K562 (cell line): Measurements from ENCODE around the gene NF1. TPM values are rescaled to one million over a fixed set of nuclear protein-coding genes. Genes with fewer than 3 reads are reported as not detected.

Source experiments
- ATAC-seq: fragments of 200-7000 bp; cut with Tn5 transposase; 3 replicates; pipeline ENCODE4 v1.9.1; 2020; ENCODE audit warnings: moderate library complexity
- BruUV-seq: library from RNA; stranded (reverse); fragments of 400-500 nt; replicated peaks from 2 replicates; lab custom pipeline; 2021; lab: Mats Ljungman, UMichigan
- CTCF ChIA-PET: fragments of 300-600 bp; formaldehyde crosslinking; extraction: SDS; loops from one replicate; lab custom pipeline; 2021; ENCODE audit warnings: low intra/inter-chr PET ratio; lab: Yijun Ruan, JAX
- POLR2A ChIA-PET: fragments of 300-600, 350-650 bp; sonication (Branson Sonifier 250); formaldehyde crosslinking; extraction: SDS; loops from one replicate; lab custom pipeline; 2021; ENCODE audit warnings: antibody characterized with exemption, inconsistent platforms; lab: Yijun Ruan, JAX
- DNase-seq, 4 experiments: peaks; one replicate each; pipeline versions ENCODE4 v3.0.0 to v3.0.0-alpha.2; 2011 to 2018; ENCODE audit warnings: low spot score in 3 of 4, mixed read lengths in 3 of 4; ENCODE audit errors: extremely low read depth in 1 of 4
- FAIRE-seq: peaks from 2 replicates; lab custom pipeline; 2011; peaks lifted over from hg19 to GRCh38; lab: Jason Lieb, UNC
- H2AFZ ChIP-seq: 2 replicates; pipeline ENCODE4 v1.6.0; 2011; ENCODE audit warnings: low read depth, low read length, control low read depth, inconsistent platforms
- H3K27ac ChIP-seq: fragments of 200-600 bp; 3 replicates; pipeline ENCODE4 v1.8.0; 2011; ENCODE audit warnings: low read depth, mild to moderate bottlenecking, control low read depth, inconsistent platforms, low read length, moderate library complexity, mixed read lengths; ENCODE audit errors: extremely low read depth
- H3K27me3 ChIP-seq, 2 experiments: fragments of 300-600 bp in 1 of 2; 2 replicates in 1 of 2; 3 replicates in 1 of 2; pipeline versions ENCODE4 v1.6.0 to v1.8.0; 2011; ENCODE audit warnings: inconsistent platforms in 2 of 2, low read length in 2 of 2, mild to moderate bottlenecking in 1 of 2, mixed read lengths in 1 of 2, moderate library complexity in 1 of 2; ENCODE audit not compliant: control insufficient read depth in 2 of 2, insufficient read depth in 2 of 2
- H3K36me3 ChIP-seq: fragments of 300-600 bp; 3 replicates; pipeline ENCODE4 v1.8.0; 2011; ENCODE audit warnings: mild to moderate bottlenecking, low read length, inconsistent platforms; ENCODE audit not compliant: control insufficient read depth, insufficient read depth
- H3K4me1 ChIP-seq, 2 experiments: fragments of 200-600 bp in 1 of 2; replicated peaks in 1 of 2; 2 replicates in 1 of 2; 3 replicates in 1 of 2; pipeline versions ENCODE4 v1.5.1 to v1.8.0; 2011; ENCODE audit warnings: inconsistent platforms in 2 of 2, low read length in 2 of 2, mild to moderate bottlenecking in 1 of 2, mixed read lengths in 1 of 2, moderate library complexity in 1 of 2; ENCODE audit not compliant: control insufficient read depth in 2 of 2, insufficient read depth in 2 of 2
- H3K4me2 ChIP-seq: 2 replicates; pipeline ENCODE4 v1.6.1; 2011; ENCODE audit warnings: low read length, control low read depth, inconsistent platforms, mixed read lengths; ENCODE audit not compliant: insufficient read depth
- H3K4me3 ChIP-seq: fragments of 200-600 bp; sonication (generic), shearing (Covaris generic); 2 replicates; pipeline ENCODE4 v1.5.1; 2016; ENCODE audit warnings: control low read depth, inconsistent platforms
- H3K79me2 ChIP-seq: fragments of 200-600 bp; 3 replicates; pipeline ENCODE4 v1.8.0; 2011; ENCODE audit warnings: low read length, inconsistent platforms; ENCODE audit not compliant: control insufficient read depth, insufficient read depth
- H3K9ac ChIP-seq, 2 experiments: 2 replicates each; pipeline versions ENCODE4 v1.6.0 to v1.6.1; 2011; ENCODE audit warnings: low read depth in 2 of 2, low read length in 2 of 2, control low read depth in 1 of 2, inconsistent platforms in 1 of 2, mild to moderate bottlenecking in 1 of 2, mixed read lengths in 1 of 2; ENCODE audit not compliant: insufficient read depth in 1 of 2
- H3K9me1 ChIP-seq: one replicate; pipeline ENCODE4 v1.6.0; 2011; ENCODE audit warnings: inconsistent platforms, mild to moderate bottlenecking, low read length, moderate library complexity; ENCODE audit not compliant: control insufficient read depth, insufficient read depth
- H3K9me3 ChIP-seq: replicated peaks from 2 replicates; pipeline ENCODE4 v1.5.1; 2011; ENCODE audit warnings: low read depth, low read length, inconsistent platforms; ENCODE audit not compliant: control insufficient read depth, insufficient read depth
- H4K20me1 ChIP-seq: replicated peaks from 2 replicates; pipeline ENCODE4 v1.6.1; 2011; ENCODE audit warnings: low read length, inconsistent platforms, mixed read lengths; ENCODE audit not compliant: control insufficient read depth, insufficient read depth
- FOXO4 ChIP-seq: fragments of 450-650 bp; formaldehyde crosslinking; IDR thresholded peaks from 2 replicates; pipeline ENCODE4 v1.4.0; 2020; ENCODE audit warnings: mild to moderate bottlenecking, moderate library complexity
- REST ChIP-seq, 2 experiments: fragments of 450-650 bp; formaldehyde crosslinking in 1 of 2; IDR thresholded peaks; 2 replicates each; pipeline versions ENCODE4 v1.4.0 to v1.6.1; 2014 to 2020; ENCODE audit warnings: mild to moderate bottlenecking in 2 of 2, borderline replicate concordance in 1 of 2, low read depth in 1 of 2
- RFX1 ChIP-seq: fragments of 450-650 bp; IDR thresholded peaks from 2 replicates; pipeline ENCODE4 v1.6.1; 2016; ENCODE audit warnings: mild to moderate bottlenecking, moderate library complexity
- SMC3 ChIP-seq: conservative IDR thresholded peaks from 2 replicates; pipeline ENCODE4 v1.6.1; 2011; ENCODE audit warnings: low read depth, low read length, improper control_type of control experiment; ENCODE audit not compliant: insufficient read depth
- ZNF224 ChIP-seq: sonication (generic); formaldehyde crosslinking; IDR thresholded peaks from 2 replicates; pipeline ENCODE4 v1.8.0; 2022; ENCODE audit warnings: mild to moderate bottlenecking, missing genetic modification reagents
- WGBS: fragments of 100-300 bp; shearing (Covaris generic); methylation state at CpG from one replicate; pipeline ENCODE4 v1.1.6; 2016; ENCODE audit warnings: low coverage, mixed read lengths; ENCODE audit not compliant: insufficient coverage; ENCODE audit errors: missing lambda C conversion rate; 5-methylcytosine and 5-hydroxymethylcytosine counted together
- in situ Hi-C: fragments of 300-500 bp; cut with MboI; formaldehyde crosslinking; loops from 4 replicates; pipeline ENCODE4 v1.15.0; 2018; ENCODE audit warnings: inconsistent platforms, mixed read lengths
- intact Hi-C: fragments of 100-400 bp; cut with micrococcal nuclease; formaldehyde crosslinking; loops from 2 replicates; pipeline ENCODE4 v1.14.2; 2022
- polyA plus RNA-seq, 8 experiments: library from polyadenylated mRNA; depleted of rRNA in 4 of 8; stranded (reverse) in 5 of 8; unstranded in 3 of 8; fragments of >200 nt; fragmentation: Nextera tagmentation in 2 of 8; fragmentation: Illumina TruSeq in 1 of 8; extraction: Ambion mirVana in 2 of 8; extraction: Trizol in 1 of 8; gene quantifications; 2 replicates each; pipeline versions ENCODE4 v1.2.1 to v1.2.3, GENCODE V29; 2011 to 2014; ENCODE audit warnings: inconsistent platforms in 1 of 8, missing spikeins in 1 of 8
- total RNA-seq, 7 experiments: library from RNA; depleted of rRNA in 6 of 7; stranded (reverse); fragments of >200 nt in 6 of 7; fragmentation: Illumina TruSeq in 2 of 7; extraction: Trizol in 2 of 7; gene quantifications; 2 replicates each; pipeline versions ENCODE4 v1.2.1 to v1.2.3, GENCODE V29; 2011 to 2021; ENCODE audit warnings: low replicate concordance in 1 of 7

NF1 gene
- total and polyA plus RNA-seq, 9 of the 15 experiments (the other 6 are each of a cell fraction or from before 2014, with no cell fraction given), result 3.4 to 41.9 (median 24.3) TPM

GRCh38 chr17:31211352-31212012, 116.7 kb downstream of the NF1 start (continued):
- TF ChIP-seq FOXO4 (CRISPR knock-in tag), result no peak
- TF ChIP-seq RFX1, result no peak
- TF ChIP-seq ZNF224, result no peak

- no peaks in the 10 kb centered on the region for H3K27me3 ChIP-seq
- H3K27ac ChIP-seq, result no peak overlapping the region
- H4K20me1 ChIP-seq, result no peaks in the 10 kb centered on the region
- ATAC-seq, result 0 out of 3 replicates have a peak, but pooled peaks have one; percentile 33
- 35% methylated on average over 5 of the region's 5 CpGs for WGBS
- no peaks in the 10 kb centered on the region for H3K9me3 ChIP-seq
- no TSS peak for BruUV-seq
- peak; percentile 51 for FAIRE-seq
- no peak overlapping the region for H3K9ac ChIP-seq
- ChIA-PET POLR2A (interaction anchor here (0.7 to 1.0 kb wide), 3 partner anchors 29 to 388 kb away, joined by 3 to 4 read pairs (median 3); no protein-coding TSS in a partner anchor), CTCF (interaction anchor here (0.6 to 1.4 kb wide), 3 partner anchors 68 to 201 kb away, joined by 4 to 5 read pairs (median 4); no protein-coding TSS in a partner anchor)
- H3K4me3 ChIP-seq, result no peak overlapping the region
- H3K36me3 ChIP-seq, result peaks cover 39% of the 10 kb centered on the region
- in situ Hi-C loops, result loop anchor here (5.0 kb wide), 1 partner anchor 204 kb away; no protein-coding TSS in a partner anchor
- H3K4me2 ChIP-seq, result no peak overlapping the region
- H3K9me1 ChIP-seq, result no peaks in the 10 kb centered on the region
- intact Hi-C loops, result loop anchor here (2.0 to 10.0 kb wide), 3 partner anchors 124 to 199 kb away; partner anchors contain the start of gene NF1
- no peaks in the 10 kb centered on the region for H3K4me1 ChIP-seq
- H3K79me2 ChIP-seq, result no peaks in the 10 kb centered on the region
- DNase-seq, result peak in 2 of 4 experiments; percentile 17 to 41
- H2AFZ ChIP-seq, result no peak overlapping the region
- TF ChIP-seq SMC3, result peak; percentile 31; the same call in 1 of the 2 replicates
- TF ChIP-seq REST (IDR thresholded peaks at IDR 0.05; ENCODE audit: borderline replicate concordance), result peak; percentile 61; the same call in 1 of the 2 replicates
- TF ChIP-seq REST (CRISPR knock-in tag; IDR thresholded peaks at IDR 0.05; ENCODE audit: low read depth), result no peak
Measured at GRCh38 chr17:31216031-31216751, 121.4 kb downstream of the NF1 start.
